Stomach (tissue), 9 donors: ENCODE results near the gene VPS18. TPM values are rescaled to one million over a fixed set of nuclear protein-coding genes. Genes with fewer than 3 reads are reported as not detected.

Experiments
- DNase-seq, 2 donors: peaks; one replicate each; pipeline versions ENCODE4 v3.0.0 to v3.0.0-alpha.2; 2013 to 2019
- H3K27ac ChIP-seq, 5 donors: fragments of 200-600 bp in 4 of 5; sonication (generic) in 4 of 5; one replicate each; pipeline ENCODE4 v1.5.1; 2013 to 2019; ENCODE audit warnings: mild to moderate bottlenecking in 1 of 5, moderate library complexity in 1 of 5
- H3K27me3 ChIP-seq, 3 donors: fragments of 200-600 bp; sonication (generic); one replicate each; pipeline ENCODE4 v1.5.1; 2017 to 2019; ENCODE audit warnings: mixed run types in 1 of 3
- H3K36me3 ChIP-seq, 4 donors: fragments of 200-600 bp; sonication (generic); 1 replicate in 3 of 4; 2 replicates in 1 of 4; pipeline ENCODE4 v1.5.1; 2016 to 2019
- H3K4me1 ChIP-seq, 4 donors: fragments of 200-600 bp; sonication (generic); one replicate each; pipeline ENCODE4 v1.5.1; 2016 to 2019
- H3K4me3 ChIP-seq, 4 donors: fragments of 200-600 bp; sonication (generic) in 3 of 4; one replicate each; pipeline ENCODE4 v1.5.1; 2016 to 2019; ENCODE audit warnings: mild to moderate bottlenecking in 1 of 4
- H3K9me3 ChIP-seq, 4 donors: fragments of 200-600 bp; sonication (generic); one replicate each; pipeline ENCODE4 v1.5.1; 2016 to 2019
- CTCF ChIP-seq, 7 experiments: fragments of 450-650 bp in 4 of 7; fragments of 200-600 bp in 3 of 7; sonication (generic) in 3 of 7; IDR thresholded peaks; one replicate each; pipeline ENCODE4 v1.5.1; 2016 to 2019; ENCODE audit warnings: antibody characterized with exemption in 7 of 7, control low read depth in 2 of 7, mild to moderate bottlenecking in 1 of 7
- EP300 ChIP-seq: sonication (generic); formaldehyde crosslinking; IDR thresholded peaks from one replicate; pipeline ENCODE4 v1.6.1; 2017; ENCODE audit warnings: antibody characterized with exemption
- POLR2A ChIP-seq, 4 donors: fragments of 450-650 bp; IDR thresholded peaks; one replicate each; pipeline ENCODE4 v1.6.1; 2016; ENCODE audit warnings: antibody characterized with exemption in 4 of 4, control low read depth in 2 of 4, mild to moderate bottlenecking in 1 of 4, moderate library complexity in 1 of 4
- POLR2AphosphoS5 ChIP-seq, 3 donors: sonication (generic); formaldehyde crosslinking; IDR thresholded peaks; one replicate each; pipeline ENCODE4 v1.6.1; 2016; ENCODE audit warnings: antibody characterized with exemption in 3 of 3
- WGBS, 5 donors: extraction: QIAGEN DNeasy Blood & Tissue Kit in 3 of 5; methylation state at CpG; one replicate each; pipeline versions ENCODE4 v1.1.5 to v1.1.7; 2013 to 2018; 5-methylcytosine and 5-hydroxymethylcytosine counted together
- intact Hi-C: fragments of 100-400 bp; cut with DNase I; formaldehyde crosslinking; loops from one replicate; pipeline ENCODE4 v1.15.1; 2023; ENCODE audit warnings: low total_unique reads
- polyA plus RNA-seq, 3 donors: library from polyadenylated mRNA; stranded (reverse); fragments of 200-250 nt; gene quantifications; one replicate each; pipeline ENCODE4 v1.2.3, GENCODE V29; 2013
- total RNA-seq, 5 donors: library from RNA; depleted of rRNA; stranded (reverse); fragments of >200 nt; gene quantifications; one replicate each; pipeline versions ENCODE4 v1.1.0 to v1.2.3, GENCODE V29; 2014 to 2016
- donor health status: healthy with polysubstance abuse.
- donor health status: Bipolar disorder and iron deficiency.
- donor health status: healthy.

VPS18 gene
- total and polyA plus RNA-seq, 8 donors = 1.8 to 24.2 (median 13.1) TPM

DNA sequence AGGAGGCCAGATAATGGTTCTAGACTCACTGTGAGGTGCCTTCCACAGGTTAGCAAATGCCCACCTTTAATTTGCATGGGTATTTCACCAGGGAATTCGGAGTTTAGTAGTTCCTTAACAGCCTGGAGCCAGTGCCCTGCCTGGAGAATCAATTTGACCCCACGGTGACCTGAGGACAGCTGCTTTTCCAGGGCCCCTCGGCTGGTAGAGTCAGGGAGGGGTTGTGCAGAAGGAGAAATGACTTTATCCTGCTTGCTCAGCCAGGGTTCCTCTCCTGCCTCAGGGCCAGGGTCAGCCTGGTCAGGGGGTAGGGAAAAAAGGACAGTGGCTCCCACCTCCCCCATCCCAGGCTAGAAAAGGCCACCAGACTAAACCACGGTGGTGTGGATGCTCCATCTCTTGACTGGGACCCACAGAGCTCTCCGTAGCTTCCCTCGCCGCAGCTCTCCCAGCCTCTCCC, 46.8 kb downstream of the VPS18 start:
- DNase-seq = peak in 1 of 2 donors; percentile 36
- intact Hi-C loops = no loop called here
- H3K36me3 ChIP-seq = peaks cover 0 to 9% (median 0%) of the 10 kb centered on the region in 4 donors
- H3K27me3 ChIP-seq = no peaks in the 10 kb centered on the region
- H3K9me3 ChIP-seq = no peaks in the 10 kb centered on the region
- H3K4me3 ChIP-seq = peak overlapping the region; percentile 52 to 59 (median 54)
- TF ChIP-seq POLR2A (IDR thresholded peaks at IDR 0.05) (no peak), CTCF (IDR thresholded peaks at IDR 0.05) (no peak), EP300 (no peak), POLR2AphosphoS5 (IDR thresholded peaks at IDR 0.05) (no peak)
- 12 to 38% (median 20%) methylated on average over 7 of the region's 7 CpGs for WGBS, 5 donors
- H3K4me1 ChIP-seq = peaks cover 22 to 53% (median 37%) of the 10 kb centered on the region in 4 donors
- H3K27ac ChIP-seq = peak overlapping the region; percentile 79 to 90 (median 88)

DNA sequence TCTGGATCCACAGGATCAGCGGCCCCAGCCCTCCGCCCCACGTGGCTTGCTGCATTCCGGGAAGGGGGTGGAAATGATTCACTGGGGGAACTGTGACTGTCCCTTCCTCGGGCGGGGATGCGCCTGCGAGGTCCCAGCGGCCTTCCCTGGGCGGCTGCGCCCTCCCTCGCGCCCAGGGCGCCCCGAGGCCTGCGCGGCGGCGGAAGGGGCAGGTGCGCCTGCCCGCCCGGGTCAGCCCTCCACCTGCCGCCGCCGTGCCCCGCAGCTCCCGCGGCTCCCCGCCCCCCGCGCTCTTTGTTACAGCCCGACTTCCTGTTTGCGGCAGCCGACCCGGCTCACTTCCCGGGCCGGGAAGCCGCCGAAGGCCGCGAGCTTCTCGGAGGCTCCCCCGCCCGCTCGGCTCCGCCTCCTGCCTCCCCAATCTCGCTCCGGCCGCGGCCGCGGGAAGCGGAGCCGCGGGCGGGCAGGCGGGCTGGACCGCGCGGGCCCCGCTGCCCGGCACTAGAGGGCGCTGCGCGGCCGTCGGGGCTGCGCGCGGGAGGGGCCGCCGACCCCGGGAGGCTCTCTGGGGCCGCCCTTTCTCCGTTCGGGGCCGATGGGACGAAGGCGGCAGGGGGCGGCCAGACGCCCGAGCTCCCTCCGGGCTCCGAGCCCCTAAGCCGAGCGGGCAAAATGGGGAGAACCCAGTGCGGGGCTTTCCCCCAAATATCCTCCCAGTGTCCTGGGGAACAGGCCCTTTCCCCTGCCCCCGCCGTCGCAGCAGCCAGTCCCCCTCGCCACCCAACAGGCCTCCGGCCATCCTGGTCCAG, 47.5 kb downstream of the VPS18 start:
- peak overlapping the region; percentile 52 to 59 (median 54) for H3K4me3 ChIP-seq
- no peaks in the 10 kb centered on the region for H3K27me3 ChIP-seq
- no peaks in the 10 kb centered on the region for H3K9me3 ChIP-seq
- peak overlapping the region; percentile 79 to 90 (median 88) for H3K27ac ChIP-seq
- peaks cover 0 to 2% (median 0%) of the 10 kb centered on the region in 4 donors for H3K36me3 ChIP-seq
- DNase-seq = peak; percentile 80 to 94
- TF ChIP-seq CTCF (IDR thresholded peaks at IDR 0.05) (peak in 3 of 7 experiments; percentile 48 to 89 (median 51)), EP300 (no peak), POLR2A (IDR thresholded peaks at IDR 0.05) (no peak), POLR2AphosphoS5 (IDR thresholded peaks at IDR 0.05) (peak in 1 of 3 donors; percentile 47)
- peaks cover 22 to 54% (median 37%) of the 10 kb centered on the region in 4 donors for H3K4me1 ChIP-seq
- intact Hi-C loops = no loop called here
- WGBS, 5 donors = 0 to 1% (median 1%) methylated on average over 25 to 92 of the region's 92 CpGs

DNA sequence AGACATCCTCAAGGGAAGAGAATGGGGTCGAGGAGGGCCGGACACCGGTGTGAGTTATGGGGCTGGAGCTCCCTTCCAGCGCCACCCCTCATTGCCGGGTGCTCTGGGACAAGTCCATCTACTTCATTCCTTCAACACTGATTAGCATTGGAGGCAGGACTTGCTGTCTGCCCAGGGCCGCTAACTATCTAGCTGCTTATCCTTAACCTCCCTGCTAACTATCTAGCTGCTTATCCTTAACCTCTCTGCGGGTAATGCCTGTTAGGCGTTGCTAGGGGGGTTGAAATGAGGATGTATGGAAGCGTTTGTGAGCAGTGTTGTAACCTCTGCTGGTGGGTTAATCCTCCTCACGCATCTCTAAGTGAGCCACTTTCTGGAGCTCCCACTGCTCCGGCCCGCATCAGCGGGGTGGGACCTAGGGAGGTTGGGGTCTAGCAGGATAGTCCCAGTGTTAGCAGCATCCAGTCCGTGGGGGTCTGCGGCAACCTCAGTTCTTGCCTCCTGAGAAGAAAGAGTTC, 48.1 kb downstream of the VPS18 start:
- no peaks in the 10 kb centered on the region for H3K27me3 ChIP-seq
- no peaks in the 10 kb centered on the region for H3K36me3 ChIP-seq
- peak overlapping the region; percentile 52 to 59 (median 54) for H3K4me3 ChIP-seq
- H3K27ac ChIP-seq = peak overlapping the region; percentile 79 to 90 (median 88)
- no peak for TF ChIP-seq CTCF (IDR thresholded peaks at IDR 0.05)
- no peak for TF ChIP-seq POLR2AphosphoS5 (IDR thresholded peaks at IDR 0.05)
- no peaks in the 10 kb centered on the region for H3K9me3 ChIP-seq
- no peak for DNase-seq
- H3K4me1 ChIP-seq = peaks cover 22 to 54% (median 37%) of the 10 kb centered on the region in 4 donors
- WGBS, 5 donors = 40 to 48% (median 44%) methylated on average over 15 of the region's 15 CpGs
- intact Hi-C loops = no loop called here

- intact Hi-C loops = no loop called here
- H3K4me1 ChIP-seq = peaks cover 22 to 54% (median 37%) of the 10 kb centered on the region in 4 donors
- H3K9me3 ChIP-seq = no peaks in the 10 kb centered on the region
- 67 to 75% (median 74%) methylated on average over 12 of the region's 12 CpGs for WGBS, 5 donors
- H3K36me3 ChIP-seq = no peaks in the 10 kb centered on the region
- H3K27me3 ChIP-seq = no peaks in the 10 kb centered on the region
- peak overlapping the region in 1 of 4 donors; percentile 59 for H3K4me3 ChIP-seq
- TF ChIP-seq CTCF (IDR thresholded peaks at IDR 0.05) = no peak
- TF ChIP-seq POLR2AphosphoS5 (IDR thresholded peaks at IDR 0.05) = no peak
- no peak for TF ChIP-seq POLR2A (IDR thresholded peaks at IDR 0.05)
- TF ChIP-seq EP300 = no peak
- DNase-seq = no peak
- peak overlapping the region in 4 of 5 donors; percentile 79 to 90 (median 89) for H3K27ac ChIP-seq
These were observed 48.6 kb downstream of the VPS18 start for GRCh38 chr15:40942878-40943277.
